NCI-H446 (cell line): ENCODE results near the gene CDADC1.
A peak's percentile ranks its signal among the peaks of the same experiment; 100 is the strongest.

ENCODE experiments used
- DNase-seq, 2 experiments: peaks; one replicate each; lab custom pipeline; 2025; lab: John Stamatoyannopoulos, UW

The CDADC1 gene

GRCh38 chr13:49295244-49295643, 47.5 kb downstream of the CDADC1 start:
- no peak for DNase-seq

DNA sequence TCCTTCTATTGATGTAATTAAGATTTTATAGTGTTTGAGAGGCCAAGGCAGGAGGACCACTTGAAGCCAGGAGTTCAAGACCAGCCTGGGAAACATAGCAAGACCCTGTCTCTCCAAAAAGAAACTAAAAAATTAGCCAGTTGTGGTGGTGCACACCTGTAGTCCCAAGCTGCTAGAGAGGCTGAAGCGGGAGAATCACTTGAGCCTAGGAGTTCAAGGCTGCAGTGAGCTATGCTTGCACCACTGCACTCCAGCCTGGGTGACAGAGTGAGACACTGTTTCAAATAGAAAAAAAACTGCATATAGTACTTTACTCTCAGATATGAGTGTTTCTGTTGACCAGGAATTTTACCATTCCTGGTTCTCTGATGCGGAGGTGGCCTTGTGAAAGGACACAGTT, 48.9 kb downstream of the CDADC1 start:
- DNase-seq, result no peak

GRCh38 chr13:49297338-49297737, 49.6 kb downstream of the CDADC1 start:
- DNase-seq, result no peak

- no peak for DNase-seq
These were observed 50.7 kb downstream of the CDADC1 start for GRCh38 chr13:49298416-49298815.

GRCh38 chr13:49298903-49299605, 51.3 kb downstream of the CDADC1 start:
- no peak for DNase-seq

GRCh38 chr13:49300276-49300675, 52.6 kb downstream of the CDADC1 start:
- DNase-seq, result no peak

GRCh38 chr13:49300739-49301589, 53.2 kb downstream of the CDADC1 start:
- DNase-seq, result peak in 1 of 2 experiments; percentile 45

- no peak for DNase-seq
These were observed 54.5 kb downstream of the CDADC1 start for GRCh38 chr13:49302222-49302621.

DNA sequence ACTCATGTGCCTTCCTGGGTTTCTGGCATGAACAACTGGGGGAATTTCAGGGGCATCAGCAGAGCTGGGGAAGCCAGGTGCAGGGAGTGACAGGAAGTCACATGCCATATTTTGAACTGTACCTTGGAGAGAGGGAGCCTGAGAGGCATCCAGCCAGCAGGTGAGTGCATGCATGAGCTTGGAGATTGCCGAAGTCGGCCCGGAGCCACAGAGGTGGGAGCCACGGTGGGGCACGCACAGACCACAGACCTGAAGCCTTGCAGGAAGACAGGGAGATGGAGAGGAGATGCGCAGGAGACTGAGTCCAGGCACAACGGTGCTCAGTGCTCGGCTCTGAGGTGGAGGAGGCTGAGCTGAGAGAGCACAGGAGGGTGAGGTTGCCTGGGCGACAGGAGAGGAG, 55.1 kb downstream of the CDADC1 start:
- no peak for DNase-seq

- no peak for DNase-seq
These were observed 56.0 kb downstream of the CDADC1 start for GRCh38 chr13:49303533-49304252.

GRCh38 chr13:49304356-49304755, 56.6 kb downstream of the CDADC1 start:
- no peak for DNase-seq

- DNase-seq, result no peak
These were observed 57.3 kb downstream of the CDADC1 start for GRCh38 chr13:49304763-49305700.

DNA sequence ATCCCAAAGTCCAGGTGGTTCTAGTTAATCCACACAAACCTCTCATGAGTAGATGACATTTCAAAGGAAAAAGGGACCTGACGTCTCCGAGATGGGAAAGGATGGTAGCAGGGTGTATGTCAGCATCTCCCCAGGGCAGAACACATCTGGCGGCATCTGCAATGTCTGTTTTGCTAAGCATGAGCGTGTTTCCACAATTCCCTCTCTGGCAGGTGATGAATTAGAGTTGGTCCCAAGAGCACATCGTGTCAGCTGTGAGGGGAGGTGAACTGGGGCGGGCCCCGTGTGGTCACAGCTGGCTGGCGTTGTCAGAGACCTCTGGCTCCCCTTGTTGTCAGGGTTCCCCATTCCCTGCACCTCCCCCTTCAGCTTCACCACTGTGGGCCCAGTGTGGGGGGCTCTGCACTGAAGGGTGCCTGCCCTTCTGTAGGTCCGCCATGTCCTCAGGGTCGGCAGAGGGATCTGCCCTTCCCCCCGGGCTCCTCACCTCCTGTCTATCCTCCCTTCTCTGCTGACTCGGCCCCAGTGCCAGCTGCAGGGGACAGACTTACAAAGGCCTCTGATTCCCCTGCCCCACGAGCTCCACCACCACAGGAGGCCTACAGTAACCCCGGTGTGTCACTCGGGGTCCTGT, 58.2 kb downstream of the CDADC1 start:
- DNase-seq, result no peak

GRCh38 chr13:49307365-49307764, 59.6 kb downstream of the CDADC1 start:
- no peak for DNase-seq

- no peak for DNase-seq
These were observed 60.6 kb downstream of the CDADC1 start for GRCh38 chr13:49308097-49308875.

GRCh38 chr13:49308921-49309408, 61.2 kb downstream of the CDADC1 start:
- DNase-seq, result no peak

GRCh38 chr13:49310251-49310650, 62.5 kb downstream of the CDADC1 start:
- DNase-seq, result no peak

DNA sequence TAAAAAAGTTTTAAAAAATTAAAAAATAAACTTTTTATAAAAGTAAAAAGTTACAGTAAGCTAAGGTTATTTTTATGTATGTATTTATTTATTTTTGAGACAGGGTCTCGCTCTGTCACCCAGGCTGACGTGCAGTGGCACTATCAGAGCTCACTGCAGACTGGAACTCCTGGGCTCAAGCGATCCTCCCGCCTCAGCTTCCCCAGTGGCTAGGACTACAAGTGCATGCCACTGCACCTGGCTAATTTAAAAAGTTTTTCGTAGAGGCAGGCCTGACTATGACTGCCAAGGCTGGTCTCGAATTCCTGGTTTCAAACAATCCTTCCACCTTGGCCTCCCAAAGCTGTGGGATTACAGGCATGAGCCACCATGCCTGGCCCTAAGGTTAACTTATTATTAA, 64.1 kb downstream of the CDADC1 start:
- DNase-seq, result no peak

DNA sequence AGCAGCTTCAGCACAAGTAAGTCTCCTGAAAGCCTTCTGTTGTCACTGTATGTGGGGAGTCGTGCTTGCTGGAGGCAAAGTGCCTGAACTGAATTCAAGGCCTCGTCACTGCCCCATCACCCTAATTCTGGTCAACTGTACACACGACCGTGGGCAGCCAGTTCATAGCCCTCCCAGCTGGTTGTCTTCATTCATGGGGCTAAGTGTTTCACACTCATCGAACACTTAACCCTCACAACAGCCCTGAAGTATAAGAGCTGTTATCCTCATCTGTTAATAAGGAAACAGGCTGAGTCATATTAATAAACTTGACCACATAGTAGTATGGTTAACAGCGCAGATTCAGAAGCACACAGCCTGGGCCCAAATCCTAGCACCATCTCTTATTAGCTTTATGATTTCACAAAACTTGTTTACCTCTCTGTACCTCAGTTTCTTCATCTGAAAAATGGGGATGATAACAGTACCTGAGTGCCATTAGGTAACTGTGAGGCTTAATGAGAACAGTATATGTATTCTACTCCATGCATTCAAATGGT, 66.7 kb downstream of the CDADC1 start:
- DNase-seq, result no peak

GRCh38 chr13:49315036-49315565, 67.4 kb downstream of the CDADC1 start:
- DNase-seq, result no peak
